IPS-20b (cell line): ENCODE results near the gene PTDSS2.
A peak's percentile ranks its signal among the peaks of the same experiment; 100 is the strongest.
"Not testable (repeated sequence)": the region's sequence is repeated elsewhere in the genome, so short reads cannot be mapped to it uniquely, and the experiment has no call there.

Experiments used
- H3K27ac ChIP-seq: one replicate; pipeline ENCODE4 v1.5.1; 2013; ENCODE audit warnings: low read length
- H3K27me3 ChIP-seq: 2 replicates; pipeline ENCODE4 v1.6.1; 2013; ENCODE audit warnings: mild to moderate bottlenecking, low read length, inconsistent platforms; ENCODE audit not compliant: insufficient read depth
- H3K36me3 ChIP-seq: 2 replicates; pipeline ENCODE4 v1.6.1; 2013; ENCODE audit warnings: low read depth, mild to moderate bottlenecking, inconsistent platforms, low read length, moderate library complexity; ENCODE audit not compliant: insufficient read depth
- H3K4me1 ChIP-seq: 2 replicates; pipeline ENCODE4 v1.6.1; 2013; ENCODE audit warnings: mild to moderate bottlenecking, control low read depth, inconsistent platforms, low read length, moderate library complexity; ENCODE audit not compliant: insufficient read depth
- H3K4me3 ChIP-seq: 2 replicates; pipeline ENCODE4 v1.5.1; 2013; ENCODE audit warnings: mild to moderate bottlenecking, low read length, inconsistent platforms
- H3K9ac ChIP-seq: 2 replicates; pipeline ENCODE4 v1.6.1; 2013; ENCODE audit warnings: low read depth, mild to moderate bottlenecking, inconsistent platforms, low read length, moderate library complexity
- H3K9me3 ChIP-seq: 2 replicates; pipeline ENCODE4 v1.6.1; 2013; ENCODE audit warnings: mild to moderate bottlenecking, low read depth, low read length, inconsistent platforms; ENCODE audit not compliant: insufficient read depth

PTDSS2 gene

GRCh38 chr11:408154-409007 lies 41.7 kb upstream of the PTDSS2 start:
- Histone ChIP-seq H3K36me3 (no peaks in the 10 kb centered on the region), H3K4me3 (no peak overlapping the region), H3K27ac (no peak overlapping the region), H3K9me3 (no peaks in the 10 kb centered on the region), H3K27me3 (peaks cover 8% of the 10 kb centered on the region), H3K4me1 (no peaks in the 10 kb centered on the region), H3K9ac (no peak overlapping the region)

- Histone ChIP-seq H3K4me1 (no peaks in the 10 kb centered on the region), H3K27ac (no peak overlapping the region), H3K36me3 (no peaks in the 10 kb centered on the region), H3K9me3 (no peaks in the 10 kb centered on the region), H3K27me3 (peaks cover 8% of the 10 kb centered on the region), H3K9ac (no peak overlapping the region), H3K4me3 (no peak overlapping the region)
Observed at GRCh38 chr11:409008-409599, 41.0 kb upstream of the PTDSS2 start.

GRCh38 chr11:409600-410483 lies 40.2 kb upstream of the PTDSS2 start:
- Histone ChIP-seq H3K9ac (no peak overlapping the region), H3K27ac (no peak overlapping the region), H3K36me3 (no peaks in the 10 kb centered on the region), H3K4me1 (no peaks in the 10 kb centered on the region), H3K4me3 (no peak overlapping the region), H3K9me3 (no peaks in the 10 kb centered on the region), H3K27me3 (peaks cover 13% of the 10 kb centered on the region)

GRCh38 chr11:410711-411110 lies 39.4 kb upstream of the PTDSS2 start:
- not testable (repeated sequence) for H3K4me3 ChIP-seq, H3K27ac ChIP-seq, H3K4me1 ChIP-seq, H3K9ac ChIP-seq, H3K36me3 ChIP-seq, H3K9me3 ChIP-seq
- peaks cover 18% of the 10 kb centered on the region for H3K27me3 ChIP-seq

- not testable (repeated sequence) for H3K36me3 ChIP-seq, H3K4me1 ChIP-seq, H3K9me3 ChIP-seq, H3K4me3 ChIP-seq, H3K9ac ChIP-seq, H3K27ac ChIP-seq
- peaks cover 26% of the 10 kb centered on the region for H3K27me3 ChIP-seq
Observed at GRCh38 chr11:411520-411919, 38.6 kb upstream of the PTDSS2 start.

GRCh38 chr11:412641-413119 lies 37.4 kb upstream of the PTDSS2 start:
- H3K4me1 ChIP-seq: no peaks in the 10 kb centered on the region
- H3K27ac ChIP-seq: no peak overlapping the region
- H3K27me3 ChIP-seq: peaks cover 34% of the 10 kb centered on the region
- no peak overlapping the region for H3K4me3 ChIP-seq
- H3K9ac ChIP-seq: no peak overlapping the region
- no peaks in the 10 kb centered on the region for H3K9me3 ChIP-seq
- no peaks in the 10 kb centered on the region for H3K36me3 ChIP-seq

- no peaks in the 10 kb centered on the region for H3K36me3 ChIP-seq
- H3K9ac ChIP-seq: no peak overlapping the region
- no peak overlapping the region for H3K27ac ChIP-seq
- peaks cover 35% of the 10 kb centered on the region for H3K27me3 ChIP-seq
- no peaks in the 10 kb centered on the region for H3K4me1 ChIP-seq
- no peaks in the 10 kb centered on the region for H3K9me3 ChIP-seq
- H3K4me3 ChIP-seq: no peak overlapping the region
Observed at GRCh38 chr11:413120-414081, 36.7 kb upstream of the PTDSS2 start.

GRCh38 chr11:414318-414857 lies 35.7 kb upstream of the PTDSS2 start:
- Histone ChIP-seq H3K36me3 (no peaks in the 10 kb centered on the region), H3K9ac (no peak overlapping the region), H3K9me3 (no peaks in the 10 kb centered on the region), H3K4me3 (no peak overlapping the region), H3K27ac (no peak overlapping the region), H3K4me1 (no peaks in the 10 kb centered on the region), H3K27me3 (peaks cover 43% of the 10 kb centered on the region)

GRCh38 chr11:415640-416041 lies 34.4 kb upstream of the PTDSS2 start:
- no peak overlapping the region; the same call in 1 of the 2 replicates for H3K9ac ChIP-seq
- no peaks in the 10 kb centered on the region for H3K36me3 ChIP-seq
- peak overlapping the region; percentile 66; the same call in 1 of the 2 replicates for H3K4me3 ChIP-seq
- H3K4me1 ChIP-seq: no peaks in the 10 kb centered on the region
- H3K27me3 ChIP-seq: peaks cover 47% of the 10 kb centered on the region
- no peaks in the 10 kb centered on the region for H3K9me3 ChIP-seq
- H3K27ac ChIP-seq: no peak overlapping the region

- Histone ChIP-seq H3K9me3 (no peaks in the 10 kb centered on the region), H3K27ac (no peak overlapping the region), H3K4me3 (peak overlapping the region; percentile 66; the same call in 1 of the 2 replicates), H3K9ac (peak overlapping the region; percentile 59; the same call in 1 of the 2 replicates), H3K27me3 (peaks cover 47% of the 10 kb centered on the region), H3K4me1 (no peaks in the 10 kb centered on the region), H3K36me3 (no peaks in the 10 kb centered on the region)
Observed at GRCh38 chr11:416051-416756, 33.9 kb upstream of the PTDSS2 start.
